AG04450 (cell line): ENCODE data around the gene RBPJL. TPM values are rescaled to one million over a fixed set of nuclear protein-coding genes. Genes with fewer than 3 reads are reported as not detected.

Experiments used
- CTCF ChIA-PET: fragments of 300-600, 350-600 bp; formaldehyde crosslinking; extraction: SDS; loops from one replicate; lab custom pipeline; 2022; ENCODE audit warnings: antibody characterized with exemption, inconsistent platforms; lab: Charles Lee
- POLR2A ChIA-PET: fragments of 350-600 bp; formaldehyde crosslinking; extraction: SDS; loops from one replicate; lab custom pipeline; 2021; ENCODE audit warnings: antibody characterized with exemption, inconsistent platforms; lab: Yijun Ruan, JAX
- DNase-seq: peaks from one replicate; pipeline ENCODE4 v3.0.0-alpha.2; 2011; ENCODE audit warnings: low read depth, low spot score
- H3K27ac ChIP-seq: one replicate; pipeline ENCODE4 v1.5.1; 2012; ENCODE audit warnings: low read depth, low read length, control low read depth
- H3K27me3 ChIP-seq: one replicate; pipeline ENCODE4 v1.6.0; 2012; ENCODE audit warnings: low read length; ENCODE audit not compliant: control insufficient read depth, insufficient read depth
- H3K4me3 ChIP-seq: 2 replicates; pipeline ENCODE4 v1.5.1; 2011; ENCODE audit warnings: mild to moderate bottlenecking, low read depth, low read length, control low read depth
- H3K9me3 ChIP-seq: 2 replicates; pipeline ENCODE4 v1.5.1; 2012; ENCODE audit warnings: low read length; ENCODE audit not compliant: control insufficient read depth, insufficient read depth
- polyA minus RNA-seq: library from RNA; depleted of rRNA, polyadenylated mRNA; stranded (reverse); fragments of >200 nt; gene quantifications from 2 replicates; pipeline ENCODE4 v1.2.3, GENCODE V29; 2011; rRNA and poly(A)+ RNA removed
- polyA plus RNA-seq: library from polyadenylated mRNA; depleted of rRNA; stranded (reverse); fragments of >200 nt; gene quantifications from 2 replicates; pipeline ENCODE4 v1.2.3, GENCODE V29; 2011; rRNA removed
- TF ChIP-seq, protein P1 (sequence below): IDR thresholded peaks from 2 replicates; pipeline ENCODE4 v1.5.1; 2011; ENCODE audit warnings: low read depth, low read length, control low read depth, inconsistent platforms

Gene RBPJL, protein sequence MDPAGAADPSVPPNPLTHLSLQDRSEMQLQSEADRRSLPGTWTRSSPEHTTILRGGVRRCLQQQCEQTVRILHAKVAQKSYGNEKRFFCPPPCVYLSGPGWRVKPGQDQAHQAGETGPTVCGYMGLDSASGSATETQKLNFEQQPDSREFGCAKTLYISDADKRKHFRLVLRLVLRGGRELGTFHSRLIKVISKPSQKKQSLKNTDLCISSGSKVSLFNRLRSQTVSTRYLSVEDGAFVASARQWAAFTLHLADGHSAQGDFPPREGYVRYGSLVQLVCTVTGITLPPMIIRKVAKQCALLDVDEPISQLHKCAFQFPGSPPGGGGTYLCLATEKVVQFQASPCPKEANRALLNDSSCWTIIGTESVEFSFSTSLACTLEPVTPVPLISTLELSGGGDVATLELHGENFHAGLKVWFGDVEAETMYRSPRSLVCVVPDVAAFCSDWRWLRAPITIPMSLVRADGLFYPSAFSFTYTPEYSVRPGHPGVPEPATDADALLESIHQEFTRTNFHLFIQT
- not detected in 2 replicates for polyA plus RNA-seq
- not detected in 2 replicates for polyA minus RNA-seq

GRCh38 chr20:45306431-45306982, at the start of gene RBPJL:
Gene RBPJL (plus strand): TSS chr20:45306840. CDS start chr20:45306923, 83 bp downstream.
- H3K27ac ChIP-seq, result no peak within 1 kb of the TSS
- H3K4me3 ChIP-seq, result no peak within 1 kb of the TSS
- peaks cover 4% of the 10 kb centered on the region; the same call in 1 of the 2 replicates for H3K9me3 ChIP-seq
- ChIA-PET CTCF (interaction anchor here (0.6 to 1.3 kb wide), 3 partner anchors 16 to 480 kb away, joined by 3 to 5 read pairs (median 5); no protein-coding TSS in a partner anchor), POLR2A (no interaction called here)
- no peak for DNase-seq
- TF ChIP-seq, protein P1, sequence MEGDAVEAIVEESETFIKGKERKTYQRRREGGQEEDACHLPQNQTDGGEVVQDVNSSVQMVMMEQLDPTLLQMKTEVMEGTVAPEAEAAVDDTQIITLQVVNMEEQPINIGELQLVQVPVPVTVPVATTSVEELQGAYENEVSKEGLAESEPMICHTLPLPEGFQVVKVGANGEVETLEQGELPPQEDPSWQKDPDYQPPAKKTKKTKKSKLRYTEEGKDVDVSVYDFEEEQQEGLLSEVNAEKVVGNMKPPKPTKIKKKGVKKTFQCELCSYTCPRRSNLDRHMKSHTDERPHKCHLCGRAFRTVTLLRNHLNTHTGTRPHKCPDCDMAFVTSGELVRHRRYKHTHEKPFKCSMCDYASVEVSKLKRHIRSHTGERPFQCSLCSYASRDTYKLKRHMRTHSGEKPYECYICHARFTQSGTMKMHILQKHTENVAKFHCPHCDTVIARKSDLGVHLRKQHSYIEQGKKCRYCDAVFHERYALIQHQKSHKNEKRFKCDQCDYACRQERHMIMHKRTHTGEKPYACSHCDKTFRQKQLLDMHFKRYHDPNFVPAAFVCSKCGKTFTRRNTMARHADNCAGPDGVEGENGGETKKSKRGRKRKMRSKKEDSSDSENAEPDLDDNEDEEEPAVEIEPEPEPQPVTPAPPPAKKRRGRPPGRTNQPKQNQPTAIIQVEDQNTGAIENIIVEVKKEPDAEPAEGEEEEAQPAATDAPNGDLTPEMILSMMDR, result peak; percentile 81
- H3K27me3 ChIP-seq, result peaks cover 32% of the 10 kb centered on the region

- Histone ChIP-seq H3K4me3 (no peak overlapping the region), H3K27me3 (peaks cover 10% of the 10 kb centered on the region), H3K27ac (no peak overlapping the region), H3K9me3 (no peaks in the 10 kb centered on the region)
- CTCF ChIA-PET, result interaction anchor here (1.8 kb wide), 1 partner anchor 34 kb away, joined by 8 read pairs; no protein-coding TSS in a partner anchor
- TF ChIP-seq, protein P1, result no peak
- POLR2A ChIA-PET, result no interaction called here
- DNase-seq, result no peak
Observed at GRCh38 chr20:45257161-45257560, 49.5 kb upstream of the RBPJL start.

- Histone ChIP-seq H3K9me3 (no peaks in the 10 kb centered on the region), H3K27ac (no peak overlapping the region), H3K4me3 (no peak overlapping the region), H3K27me3 (peaks cover 10% of the 10 kb centered on the region)
- POLR2A ChIA-PET, result no interaction called here
- TF ChIP-seq, protein P1, result no peak
- no peak for DNase-seq
- CTCF ChIA-PET, result interaction anchor here (1.8 kb wide), 1 partner anchor 33 kb away, joined by 8 read pairs; no protein-coding TSS in a partner anchor
Observed at GRCh38 chr20:45257711-45258110, 48.9 kb upstream of the RBPJL start.

GRCh38 chr20:45258259-45258658, 48.4 kb upstream of the RBPJL start:
- Histone ChIP-seq H3K4me3 (no peak overlapping the region), H3K27ac (no peak overlapping the region), H3K9me3 (no peaks in the 10 kb centered on the region), H3K27me3 (peaks cover 10% of the 10 kb centered on the region)
- no peak for DNase-seq
- POLR2A ChIA-PET, result no interaction called here
- TF ChIP-seq, protein P1, result no peak
- CTCF ChIA-PET, result no interaction called here
